IgD-negative memory B cell (primary cell): Measurements from ENCODE around the gene CHST11. TPM values are rescaled to one million over a fixed set of nuclear protein-coding genes. Genes with fewer than 3 reads are reported as not detected.

ENCODE experiments used
- H3K27ac Mint-ChIP-seq, 3 donors: one replicate each; pipeline ENCODE4 v1.8.0; 2020 to 2022; ENCODE audit warnings: mild to moderate bottlenecking in 3 of 3, mixed read lengths in 3 of 3, moderate library complexity in 1 of 3
- H3K27me3 Mint-ChIP-seq: one replicate; pipeline ENCODE4 v1.8.0; 2021; ENCODE audit warnings: mixed read lengths
- H3K36me3 Mint-ChIP-seq: one replicate; pipeline ENCODE4 v1.8.0; 2020; ENCODE audit warnings: mild to moderate bottlenecking, mixed read lengths
- H3K4me1 Mint-ChIP-seq, 3 donors: one replicate each; pipeline ENCODE4 v1.8.0; 2020 to 2022; ENCODE audit warnings: mixed read lengths in 3 of 3, mild to moderate bottlenecking in 1 of 3
- H3K4me3 Mint-ChIP-seq, 4 donors: one replicate each; pipeline ENCODE4 v1.8.0; 2020 to 2022; ENCODE audit warnings: mild to moderate bottlenecking in 4 of 4, mixed read lengths in 4 of 4, moderate library complexity in 3 of 4
- H3K9me3 Mint-ChIP-seq, 3 donors: one replicate each; pipeline ENCODE4 v1.8.0; 2020 to 2021; ENCODE audit warnings: mixed read lengths in 3 of 3, mild to moderate bottlenecking in 1 of 3
- polyA plus RNA-seq: library from polyadenylated mRNA; unstranded; fragments of 300-500 nt; fragmentation: Illumina TruSeq; gene quantifications from one replicate; pipeline ENCODE4 v1.2.3, GENCODE V29; 2021

CHST11 gene
- polyA plus RNA-seq, 1 donor from 2014 or later: 41.7 TPM

DNA sequence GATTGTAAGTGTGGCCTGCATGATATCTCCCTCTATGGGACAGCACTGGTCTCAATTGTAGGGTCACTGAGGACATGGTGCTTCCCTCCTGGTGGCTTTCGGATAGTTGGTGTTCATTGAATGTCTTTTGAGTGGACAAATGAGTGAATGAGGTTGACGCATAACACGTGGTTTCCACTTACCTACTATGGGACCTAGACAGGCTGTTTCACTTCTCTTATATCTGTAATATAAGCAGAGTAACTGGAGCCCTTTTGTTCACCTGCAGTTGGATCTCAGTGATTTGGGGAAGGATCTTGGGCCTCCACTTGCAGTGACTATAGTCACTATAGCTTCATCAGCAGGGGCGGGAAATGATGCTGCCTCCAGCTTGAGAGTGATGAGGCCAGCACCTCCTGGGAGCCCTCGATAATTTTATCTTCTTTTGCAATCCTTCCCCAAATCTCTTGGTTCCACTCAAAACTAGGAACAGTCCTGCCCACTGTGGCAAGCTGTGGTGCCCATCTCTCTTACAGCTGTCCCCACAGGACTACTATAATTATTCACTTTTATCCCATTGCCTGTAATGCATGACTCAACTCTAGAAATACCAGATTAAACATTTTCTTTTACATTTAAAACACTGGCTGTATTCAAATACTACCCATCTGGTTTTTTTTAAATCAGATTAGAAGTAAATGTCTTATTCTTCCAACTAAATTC, 242.9 kb downstream of the CHST11 start:
- Mint-ChIP-seq H3K27ac (peak overlapping the region in 2 of 3 donors; percentile 4 to 68), H3K9me3 (no peaks in the 10 kb centered on the region), H3K36me3 (peaks cover 4% of the 10 kb centered on the region), H3K4me3 (no peak overlapping the region), H3K4me1 (peaks cover 20 to 31% (median 28%) of the 10 kb centered on the region in 3 donors), H3K27me3 (no peaks in the 10 kb centered on the region)

DNA sequence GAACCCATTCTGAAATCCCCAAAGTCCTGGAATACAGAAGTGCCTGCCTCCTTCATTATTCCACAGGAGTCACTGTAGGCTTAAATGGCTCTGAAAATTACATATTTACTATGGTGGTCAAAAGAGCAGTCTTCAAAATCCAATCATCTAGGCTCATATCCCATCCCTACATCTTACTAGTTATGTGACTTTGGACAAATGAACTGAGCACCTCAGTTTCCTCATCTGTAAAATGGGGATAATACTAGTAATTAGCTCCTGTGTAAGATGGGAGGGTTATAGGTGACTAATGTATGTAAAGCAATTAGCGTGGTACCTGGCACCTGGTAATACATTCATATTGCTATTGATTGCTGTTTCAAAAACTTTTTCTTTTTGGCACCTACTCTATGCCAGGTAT, 243.6 kb downstream of the CHST11 start:
- Mint-ChIP-seq H3K36me3 (peaks cover 4% of the 10 kb centered on the region), H3K9me3 (no peaks in the 10 kb centered on the region), H3K27me3 (no peaks in the 10 kb centered on the region), H3K27ac (no peak overlapping the region), H3K4me1 (peaks cover 19 to 26% (median 25%) of the 10 kb centered on the region in 3 donors), H3K4me3 (no peak overlapping the region)

DNA sequence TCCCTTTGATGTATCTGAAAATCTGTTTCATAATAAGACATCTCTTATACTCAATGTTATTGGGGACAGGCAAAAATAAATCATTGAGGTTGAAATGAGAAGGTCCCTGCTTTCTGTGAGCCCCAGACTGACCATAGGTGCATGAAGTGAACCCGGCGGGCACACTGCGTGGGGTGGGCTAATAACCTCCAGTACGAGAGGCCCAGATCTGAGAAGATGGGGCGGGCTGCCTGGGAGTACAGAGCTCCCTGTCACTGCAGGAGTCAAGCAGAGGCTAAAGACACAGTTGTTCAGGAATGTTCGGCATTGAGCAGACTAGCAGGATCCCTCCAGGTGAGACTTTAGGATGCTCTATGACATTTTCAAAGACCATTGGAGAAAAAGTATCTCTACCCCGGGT, 244.6 kb downstream of the CHST11 start:
- H3K27me3 Mint-ChIP-seq: no peaks in the 10 kb centered on the region
- no peak overlapping the region for H3K27ac Mint-ChIP-seq
- no peaks in the 10 kb centered on the region for H3K9me3 Mint-ChIP-seq
- H3K36me3 Mint-ChIP-seq: peaks cover 4% of the 10 kb centered on the region
- peaks cover 10 to 19% (median 17%) of the 10 kb centered on the region in 3 donors for H3K4me1 Mint-ChIP-seq
- peak overlapping the region in 1 of 4 donors; percentile 52 for H3K4me3 Mint-ChIP-seq

DNA sequence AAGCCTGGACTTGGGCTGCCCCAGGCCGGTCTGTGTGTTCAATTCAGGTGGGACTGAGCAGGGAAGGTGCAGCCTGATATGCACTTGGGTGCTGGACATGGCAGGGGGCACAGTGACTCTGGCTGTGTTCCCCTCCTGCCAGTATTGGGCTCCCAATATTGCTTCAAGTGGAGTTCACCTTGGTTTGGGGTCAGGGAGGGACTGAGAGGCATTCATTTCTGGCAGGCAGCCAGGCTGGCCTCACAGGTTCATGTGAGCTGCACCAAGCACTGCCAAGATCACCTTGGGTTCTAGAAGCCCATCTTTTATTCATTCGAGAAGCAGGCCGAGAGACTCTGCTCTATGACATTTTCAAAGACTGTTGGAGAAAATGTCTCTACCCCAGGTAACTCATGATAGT, 245.0 kb downstream of the CHST11 start:
- Mint-ChIP-seq H3K4me1 (peaks cover 7 to 16% (median 15%) of the 10 kb centered on the region in 3 donors), H3K27me3 (no peaks in the 10 kb centered on the region), H3K4me3 (no peak overlapping the region), H3K9me3 (no peaks in the 10 kb centered on the region), H3K36me3 (peaks cover 4% of the 10 kb centered on the region), H3K27ac (no peak overlapping the region)

DNA sequence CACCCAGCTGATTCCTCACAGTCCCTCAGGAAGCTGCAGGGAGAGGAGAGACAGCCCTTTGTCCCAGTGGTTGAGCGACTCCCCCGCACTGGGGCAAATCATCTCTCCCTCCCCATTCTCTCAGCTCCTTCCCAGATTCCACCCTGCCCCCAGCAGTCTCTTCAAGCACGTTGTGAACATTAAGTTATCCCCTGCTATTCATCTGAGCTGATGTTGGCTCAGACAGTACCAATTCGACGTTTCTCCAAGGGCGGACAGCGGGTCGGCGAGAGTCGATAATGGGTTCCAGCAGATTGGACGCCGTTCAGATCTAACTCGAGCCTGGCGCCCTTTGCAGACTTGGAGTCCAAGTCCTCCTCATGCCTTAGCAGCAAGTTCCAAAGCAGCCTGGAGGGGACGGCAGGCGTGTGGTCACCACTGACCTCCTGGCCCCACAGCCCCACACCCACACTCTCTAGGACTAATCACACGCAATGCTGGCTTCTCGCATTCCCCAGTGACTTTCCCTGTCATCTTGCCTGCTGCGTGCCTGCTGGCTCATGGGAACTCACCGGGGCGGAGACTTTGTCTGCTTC, 245.9 kb downstream of the CHST11 start:
- Mint-ChIP-seq H3K9me3 (no peaks in the 10 kb centered on the region), H3K27ac (peak overlapping the region in 1 of 3 donors; percentile 53), H3K27me3 (no peaks in the 10 kb centered on the region), H3K36me3 (peaks cover 4% of the 10 kb centered on the region), H3K4me1 (peaks cover 5 to 16% (median 15%) of the 10 kb centered on the region in 3 donors), H3K4me3 (no peak overlapping the region)

DNA sequence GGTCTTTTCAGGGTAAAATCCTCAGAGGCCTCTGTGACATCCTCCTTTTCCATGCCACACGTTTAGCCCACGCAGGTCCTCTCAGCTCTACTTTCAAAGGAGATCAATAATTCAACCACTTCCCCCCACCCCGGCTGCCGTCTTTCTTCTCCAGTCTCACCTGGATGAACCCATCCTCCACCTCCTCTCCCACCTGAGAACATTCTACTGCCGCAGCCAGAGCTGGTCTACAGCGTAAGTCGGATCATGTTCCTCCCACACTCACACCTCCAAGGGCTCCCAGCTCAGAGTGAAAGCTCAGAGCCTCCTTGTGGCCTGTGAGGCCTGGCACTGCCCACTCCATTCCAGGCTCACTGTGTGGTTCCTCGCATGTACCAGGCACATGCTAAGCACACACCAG, 246.6 kb downstream of the CHST11 start:
- Mint-ChIP-seq H3K27me3 (no peaks in the 10 kb centered on the region), H3K27ac (peak overlapping the region in 1 of 3 donors; percentile 16), H3K4me3 (no peak overlapping the region), H3K4me1 (peaks cover 5 to 12% (median 10%) of the 10 kb centered on the region in 3 donors), H3K36me3 (peaks cover 3% of the 10 kb centered on the region), H3K9me3 (no peaks in the 10 kb centered on the region)

DNA sequence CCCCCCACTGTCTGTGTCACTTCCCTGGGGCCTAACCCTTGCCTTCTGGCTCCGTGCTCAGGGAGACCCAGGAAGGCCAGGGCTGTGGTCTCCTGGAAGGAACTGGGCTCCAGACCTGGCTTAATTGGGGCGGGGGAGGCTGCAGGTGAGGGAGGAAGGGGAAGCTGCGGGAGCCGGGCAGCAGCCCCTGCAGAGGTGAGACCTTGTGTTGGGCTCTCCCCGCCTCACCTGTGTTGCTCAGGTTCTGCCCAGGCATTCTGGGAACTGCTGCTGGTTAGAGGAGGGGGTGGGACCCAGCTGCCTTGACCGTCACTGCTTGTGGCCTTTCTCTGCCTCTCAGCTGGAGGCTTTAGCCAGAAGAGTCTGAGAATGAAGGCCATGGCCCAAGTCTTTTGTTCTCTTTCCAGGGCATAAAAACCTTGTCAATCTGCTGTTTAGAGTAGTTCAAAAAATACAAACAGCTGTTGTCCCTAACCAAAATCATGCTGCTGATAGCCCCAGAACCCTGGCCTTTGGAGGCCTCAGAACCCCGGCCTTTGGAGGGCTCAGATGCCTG, 247.6 kb downstream of the CHST11 start:
- H3K36me3 Mint-ChIP-seq: peaks cover 3% of the 10 kb centered on the region
- no peak overlapping the region for H3K4me3 Mint-ChIP-seq
- peaks cover 4 to 11% (median 7%) of the 10 kb centered on the region in 3 donors for H3K4me1 Mint-ChIP-seq
- peak overlapping the region in 1 of 3 donors; percentile 62 for H3K27ac Mint-ChIP-seq
- no peaks in the 10 kb centered on the region for H3K9me3 Mint-ChIP-seq
- no peaks in the 10 kb centered on the region for H3K27me3 Mint-ChIP-seq

DNA sequence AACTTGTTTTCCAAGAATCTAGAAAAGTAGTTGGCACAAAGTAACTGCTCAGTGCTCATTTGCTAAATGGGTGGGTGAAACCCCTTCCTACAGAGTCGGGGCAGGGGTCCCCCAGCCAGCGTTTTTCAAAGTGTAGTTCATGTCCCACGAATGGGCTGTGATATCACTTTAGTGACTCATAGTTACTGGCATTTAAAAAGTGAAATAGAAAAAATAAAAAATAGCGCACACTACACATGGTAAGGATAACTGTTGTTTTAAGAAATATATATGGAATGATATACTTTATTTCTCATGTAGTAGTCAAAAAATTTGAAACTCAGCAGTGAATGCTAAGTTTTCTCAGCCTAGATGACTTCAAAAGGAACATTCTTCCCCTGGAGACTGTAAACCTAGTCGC, 250.4 kb downstream of the CHST11 start:
- H3K27ac Mint-ChIP-seq: peak overlapping the region in 1 of 3 donors; percentile 3

DNA sequence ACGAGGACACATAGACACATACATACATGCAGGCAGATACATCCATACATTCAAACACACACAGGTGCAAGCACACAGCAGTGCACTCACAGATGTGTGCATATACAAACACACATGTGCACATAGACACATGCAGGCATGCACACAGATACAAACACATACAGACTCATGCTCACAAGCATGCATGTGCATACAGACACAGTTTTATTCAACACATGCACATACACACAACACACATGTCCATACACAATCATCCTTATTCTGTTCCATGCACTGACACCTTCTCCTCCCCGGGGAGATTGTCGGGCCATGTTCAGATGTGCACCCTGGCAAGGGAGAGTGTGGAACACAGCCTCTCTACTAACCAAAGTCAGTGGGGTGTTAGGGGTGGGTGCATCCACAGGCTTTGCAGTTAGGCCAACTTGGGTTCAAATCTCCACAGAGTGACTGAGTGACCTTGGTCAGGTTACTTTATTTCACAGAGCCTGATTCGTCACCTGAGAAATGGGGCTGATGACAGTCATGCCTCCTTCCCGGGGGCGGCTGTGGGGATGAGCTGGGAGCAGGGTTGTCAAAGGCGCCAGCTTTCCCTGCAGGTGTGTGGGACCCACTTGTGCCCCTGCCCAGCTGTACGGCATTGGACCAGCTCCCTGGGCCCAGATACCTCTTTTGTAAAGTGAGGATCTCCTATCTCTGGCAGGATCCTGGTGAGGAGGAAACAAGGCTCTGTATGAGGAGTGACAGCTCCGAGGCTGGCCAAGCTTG, 251.2 kb downstream of the CHST11 start:
- no peaks in the 10 kb centered on the region for H3K9me3 Mint-ChIP-seq
- H3K4me1 Mint-ChIP-seq: peaks cover 0 to 7% (median 1%) of the 10 kb centered on the region in 3 donors
- H3K4me3 Mint-ChIP-seq: no peak overlapping the region
- H3K36me3 Mint-ChIP-seq: peaks cover 1% of the 10 kb centered on the region
- H3K27me3 Mint-ChIP-seq: no peaks in the 10 kb centered on the region
- H3K27ac Mint-ChIP-seq: no peak overlapping the region

More for the DNA sequence above, 250.4 kb downstream of the CHST11 start:
- H3K9me3 Mint-ChIP-seq: no peaks in the 10 kb centered on the region
- no peak overlapping the region for H3K4me3 Mint-ChIP-seq
- peaks cover 3% of the 10 kb centered on the region for H3K36me3 Mint-ChIP-seq
- H3K4me1 Mint-ChIP-seq: peaks cover 0 to 4% (median 1%) of the 10 kb centered on the region in 3 donors
- no peaks in the 10 kb centered on the region for H3K27me3 Mint-ChIP-seq

DNA sequence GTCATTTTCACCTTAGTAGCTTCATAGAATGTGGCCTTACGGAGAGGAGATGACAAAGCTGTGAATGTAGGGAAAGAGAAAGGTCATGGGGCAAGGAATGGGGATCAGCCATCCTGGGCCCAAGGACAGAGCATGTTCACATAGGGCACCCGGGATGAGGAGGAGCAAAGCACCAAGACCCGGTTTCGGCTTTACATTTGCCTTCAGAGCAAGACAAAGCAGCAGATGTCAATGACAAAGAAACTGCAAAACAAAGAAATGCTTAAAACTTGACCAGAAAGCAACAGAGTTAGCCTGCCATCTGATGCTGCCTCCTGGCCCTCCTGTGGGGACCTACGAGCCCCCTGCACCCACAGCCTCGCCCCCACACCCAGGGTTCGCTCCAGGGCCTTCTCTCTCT, 252.1 kb downstream of the CHST11 start:
- H3K4me1 Mint-ChIP-seq: peaks cover 0 to 7% (median 2%) of the 10 kb centered on the region in 3 donors
- H3K27ac Mint-ChIP-seq: no peak overlapping the region
- H3K36me3 Mint-ChIP-seq: peaks cover 3% of the 10 kb centered on the region
- no peaks in the 10 kb centered on the region for H3K27me3 Mint-ChIP-seq
- H3K4me3 Mint-ChIP-seq: no peak overlapping the region
- no peaks in the 10 kb centered on the region for H3K9me3 Mint-ChIP-seq

DNA sequence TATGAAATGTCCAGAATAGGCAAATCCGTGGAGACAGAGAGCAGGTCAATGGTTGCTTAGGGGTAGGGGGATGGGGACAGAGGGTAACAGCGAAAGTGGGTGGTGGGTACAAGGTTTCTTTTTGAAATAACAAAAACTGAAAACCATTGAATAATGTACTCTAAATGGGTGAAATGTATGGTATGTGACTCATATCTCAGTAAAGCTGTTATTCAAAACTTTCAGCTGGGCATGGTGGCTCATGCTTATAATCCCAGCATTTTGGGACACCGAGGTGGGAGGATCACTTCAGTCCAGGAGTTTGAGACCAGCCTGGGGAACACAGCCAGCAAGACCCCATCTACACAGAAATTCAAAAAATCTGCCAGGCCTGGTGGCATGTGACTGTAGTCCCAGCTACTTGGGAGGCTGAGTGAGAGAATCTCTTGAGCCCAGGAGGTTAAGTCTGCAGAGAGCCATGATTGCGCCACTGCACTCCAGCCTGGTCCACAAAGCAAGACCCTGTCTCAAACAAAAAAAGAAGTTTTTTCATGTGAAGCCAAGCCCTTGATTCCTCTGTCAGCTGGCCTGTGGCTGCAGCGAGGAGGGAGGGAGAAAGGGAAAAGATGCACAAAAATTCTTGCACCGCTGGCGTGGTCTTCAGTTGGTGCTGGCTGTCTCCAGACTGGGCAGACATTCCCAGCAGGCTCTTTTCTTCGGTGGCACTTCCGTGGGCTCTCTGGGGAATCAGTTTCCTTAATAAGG, 253.1 kb downstream of the CHST11 start:
- H3K27me3 Mint-ChIP-seq: no peaks in the 10 kb centered on the region
- peaks cover 0 to 16% (median 9%) of the 10 kb centered on the region in 3 donors for H3K4me1 Mint-ChIP-seq
- no peaks in the 10 kb centered on the region for H3K9me3 Mint-ChIP-seq
- H3K36me3 Mint-ChIP-seq: peaks cover 3% of the 10 kb centered on the region
- H3K27ac Mint-ChIP-seq: no peak overlapping the region
- no peak overlapping the region for H3K4me3 Mint-ChIP-seq

DNA sequence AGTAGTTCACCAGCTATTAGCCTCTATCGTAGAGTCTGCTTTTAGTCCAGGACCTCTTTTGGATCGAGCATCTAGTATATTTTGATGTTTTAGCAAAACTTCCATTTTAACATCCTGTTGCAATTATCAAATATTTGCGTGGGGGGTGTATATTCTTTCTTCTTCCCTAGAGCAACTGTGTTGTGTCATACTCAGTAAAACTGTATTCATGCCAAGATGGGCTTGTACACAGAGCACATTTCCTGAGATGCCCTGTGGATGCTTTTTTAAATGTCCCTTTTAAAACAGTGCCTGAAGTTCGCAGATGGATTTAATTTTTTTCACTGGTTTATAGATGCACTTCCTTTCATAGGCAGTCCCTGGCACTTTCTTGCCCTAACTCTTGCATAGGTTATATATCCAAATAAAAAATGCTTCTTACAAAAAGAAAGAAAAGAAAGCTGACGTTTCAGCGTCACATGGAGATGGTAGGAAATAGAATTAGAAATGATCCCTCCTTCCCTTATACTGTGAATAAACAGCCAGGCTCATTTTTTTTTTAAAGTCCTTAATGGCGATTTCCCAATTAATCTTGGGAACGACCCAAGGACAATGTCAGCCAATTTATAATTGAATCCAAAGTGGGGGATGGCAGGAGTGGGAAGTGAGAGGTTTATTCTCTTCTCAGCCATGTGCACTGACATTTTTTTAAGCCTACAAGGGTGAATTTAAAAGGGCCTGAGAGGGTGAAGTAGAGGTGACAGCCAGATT, 254.4 kb downstream of the CHST11 start:
- Mint-ChIP-seq H3K27me3 (no peaks in the 10 kb centered on the region), H3K27ac (no peak overlapping the region), H3K36me3 (peaks cover 3% of the 10 kb centered on the region), H3K4me3 (no peak overlapping the region), H3K9me3 (no peaks in the 10 kb centered on the region), H3K4me1 (peaks cover 0 to 19% (median 18%) of the 10 kb centered on the region in 3 donors)

DNA sequence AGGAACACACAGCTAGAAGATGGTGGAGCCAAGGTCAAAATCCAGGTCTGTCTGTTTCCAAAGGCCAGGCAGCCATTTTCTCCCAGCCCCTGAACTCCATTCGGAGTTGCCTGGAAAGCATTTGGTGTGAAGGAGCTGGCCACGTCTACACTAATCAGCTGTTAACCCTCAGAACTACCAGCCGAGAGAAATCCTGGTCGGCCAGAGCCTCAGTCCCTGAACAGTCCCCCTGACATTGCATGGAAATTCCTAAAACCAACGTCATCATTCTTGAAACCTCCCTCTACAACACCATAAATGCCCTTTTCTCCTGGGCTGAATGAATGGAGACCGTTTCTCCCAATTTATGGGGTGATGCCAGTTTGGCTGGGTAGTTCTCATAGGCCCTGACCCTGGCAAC, 255.7 kb downstream of the CHST11 start:
- Mint-ChIP-seq H3K27ac (peak overlapping the region in 1 of 3 donors; percentile 81), H3K4me1 (peaks cover 8 to 21% (median 19%) of the 10 kb centered on the region in 3 donors), H3K36me3 (peaks cover 3% of the 10 kb centered on the region)

DNA sequence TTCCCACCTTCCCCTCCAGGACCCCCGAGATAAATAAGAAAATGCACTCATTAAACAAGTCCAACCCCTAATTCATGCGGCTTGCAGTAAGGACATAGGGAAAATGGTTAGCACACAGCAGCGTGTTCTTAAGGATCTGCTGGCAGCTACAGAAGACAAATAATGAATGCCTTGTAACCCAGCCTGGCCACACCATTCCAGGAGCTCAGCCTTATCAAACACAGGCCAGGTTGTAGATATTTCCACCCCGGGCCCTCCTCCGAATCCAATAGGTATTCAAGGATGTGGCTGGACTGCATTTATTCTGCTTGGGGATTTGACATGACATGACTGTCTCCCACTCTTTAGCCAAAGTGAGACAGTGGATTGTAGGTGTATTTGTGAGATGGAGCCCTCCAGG, 256.2 kb downstream of the CHST11 start:
- H3K4me3 Mint-ChIP-seq: no peak overlapping the region
- H3K27me3 Mint-ChIP-seq: no peaks in the 10 kb centered on the region
- no peaks in the 10 kb centered on the region for H3K9me3 Mint-ChIP-seq
- peak overlapping the region in 1 of 3 donors; percentile 27 for H3K27ac Mint-ChIP-seq
- H3K4me1 Mint-ChIP-seq: peaks cover 8 to 20% (median 19%) of the 10 kb centered on the region in 3 donors
- H3K36me3 Mint-ChIP-seq: peaks cover 3% of the 10 kb centered on the region

More for the DNA sequence above, 255.7 kb downstream of the CHST11 start:
- Mint-ChIP-seq H3K9me3 (no peaks in the 10 kb centered on the region), H3K27me3 (no peaks in the 10 kb centered on the region), H3K4me3 (no peak overlapping the region)
